NCI-H748 (cell line): ENCODE data around the gene C1QB.
A peak's percentile ranks its signal among the peaks of the same experiment; 100 is the strongest.

ENCODE experiments used
- DNase-seq: peaks from one replicate; lab custom pipeline; 2025; ENCODE audit not compliant: unreplicated experiment; lab: John Stamatoyannopoulos, UW

The C1QB gene

GRCh38 chr1:22633697-22634463 is 19.2 kb upstream of the C1QB start:
- no peak for DNase-seq

DNA sequence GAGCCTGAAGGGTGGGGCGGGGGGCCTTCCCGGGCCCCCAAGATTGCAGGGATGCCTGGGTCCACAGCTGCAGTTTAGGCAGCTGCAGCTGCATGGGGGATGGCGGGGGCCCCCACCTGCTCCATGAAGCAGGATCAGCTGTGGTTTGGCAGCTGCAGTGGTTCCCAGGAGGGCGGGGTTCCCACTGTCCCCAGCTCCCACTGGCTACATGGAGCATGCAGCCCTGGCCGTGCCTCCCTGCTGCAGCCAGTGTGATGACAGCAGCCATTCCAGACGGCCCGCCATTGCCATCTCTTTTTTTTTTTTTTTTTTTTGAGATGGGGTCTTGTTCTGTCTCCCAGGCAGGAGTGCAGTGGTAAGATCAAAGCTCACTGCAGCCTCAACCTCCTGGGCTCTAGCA is 17.6 kb upstream of the C1QB start:
- DNase-seq: peak; percentile 24

DNA sequence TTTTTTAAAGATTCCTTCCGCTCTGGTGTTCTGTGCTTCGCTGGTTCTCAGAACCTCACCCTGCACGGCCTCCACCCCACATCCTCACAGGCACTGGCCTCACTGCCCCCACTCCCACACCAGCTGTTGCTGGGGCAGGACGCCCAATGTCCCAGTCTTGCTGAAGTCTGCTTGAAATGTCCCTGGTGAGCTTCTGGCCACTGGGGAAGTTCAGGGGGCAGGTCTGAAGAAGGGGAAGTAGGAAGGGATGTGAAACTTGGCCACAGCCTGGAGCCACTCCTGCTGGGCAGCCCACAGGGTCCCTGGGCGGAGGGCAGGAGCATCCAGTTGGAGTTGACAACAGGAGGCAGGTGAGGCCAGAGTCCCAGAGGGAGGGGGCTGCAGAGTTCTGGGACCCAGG is 16.7 kb upstream of the C1QB start, which contains the start of gene C1QA:
C1QA (plus strand) TSS at position 276 of the 400 bp plus-strand sequence. CDS start 989 bp downstream, outside the sequence.
- DNase-seq: no peak

DNA sequence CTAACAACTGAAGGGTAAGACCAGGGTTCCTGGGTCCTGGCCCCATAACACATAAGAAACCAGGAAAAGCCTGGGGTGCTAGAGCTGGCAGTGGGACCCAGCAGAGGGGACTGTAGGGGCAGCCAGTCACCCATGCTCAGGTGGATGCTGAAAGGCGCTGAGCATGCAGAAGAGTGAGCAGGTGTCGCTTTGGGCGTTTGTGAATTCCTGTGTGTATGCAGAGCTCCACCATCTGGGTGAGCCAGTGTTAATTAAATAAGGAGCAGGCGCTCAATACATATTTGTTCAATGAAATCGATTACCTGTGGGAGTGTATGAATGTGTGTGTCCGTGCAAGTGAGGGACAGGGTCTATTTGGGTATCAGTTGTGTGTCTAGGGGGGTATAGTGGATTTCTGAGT is 16.1 kb upstream of the C1QB start:
- DNase-seq: peak; percentile 41

DNA sequence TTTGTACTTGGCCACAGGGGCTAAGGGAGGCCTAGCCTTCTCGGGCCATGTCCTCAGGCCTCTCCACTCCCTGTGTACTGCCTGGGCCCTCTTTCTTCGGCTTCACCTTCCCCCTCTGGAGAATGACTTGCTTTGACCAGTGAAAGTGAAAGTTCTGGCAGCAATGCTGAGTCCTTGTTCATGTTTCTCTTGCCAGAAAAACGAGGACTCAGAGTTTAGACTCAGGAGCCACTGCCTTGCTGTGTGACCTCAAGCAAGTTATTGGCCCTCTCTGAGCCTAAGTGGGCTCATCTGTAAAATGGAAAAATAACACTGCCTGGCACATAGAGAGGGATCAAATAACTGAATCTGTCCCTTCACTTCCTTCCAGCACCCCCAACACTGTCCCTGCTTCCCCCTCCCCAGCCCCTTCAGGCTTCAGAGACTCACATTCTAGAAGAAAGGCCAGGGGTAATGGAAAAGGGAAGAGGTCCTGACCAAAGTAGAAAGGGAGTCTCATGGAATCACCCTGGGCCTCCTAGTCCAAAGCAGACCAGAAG is 15.1 kb upstream of the C1QB start:
- no peak for DNase-seq

- DNase-seq: no peak
These were observed 14.4 kb upstream of the C1QB start for GRCh38 chr1:22638476-22639234.

GRCh38 chr1:22639286-22639685 is 13.8 kb upstream of the C1QB start:
- no peak for DNase-seq

DNA sequence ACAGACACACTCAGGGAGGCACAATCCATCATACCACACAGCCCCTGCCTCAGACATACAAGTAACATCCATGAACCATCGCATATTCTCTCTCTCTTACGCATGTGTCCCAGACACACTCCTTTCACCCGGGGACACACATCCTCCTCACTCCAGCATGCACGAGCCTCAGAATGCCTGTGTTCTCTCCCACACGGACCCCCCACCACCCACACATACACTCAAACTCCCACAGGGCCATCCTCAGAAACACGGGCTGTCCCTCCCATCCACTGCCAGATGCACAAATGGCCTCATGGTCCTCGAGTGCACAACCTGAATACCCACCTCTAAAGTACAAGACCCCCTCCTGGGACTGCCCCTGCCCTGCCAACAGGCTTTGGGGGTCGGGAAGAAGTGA is 11.8 kb upstream of the C1QB start:
- no peak for DNase-seq

- DNase-seq: peak; percentile 42
These were observed 11.0 kb upstream of the C1QB start for GRCh38 chr1:22641906-22642636.

DNA sequence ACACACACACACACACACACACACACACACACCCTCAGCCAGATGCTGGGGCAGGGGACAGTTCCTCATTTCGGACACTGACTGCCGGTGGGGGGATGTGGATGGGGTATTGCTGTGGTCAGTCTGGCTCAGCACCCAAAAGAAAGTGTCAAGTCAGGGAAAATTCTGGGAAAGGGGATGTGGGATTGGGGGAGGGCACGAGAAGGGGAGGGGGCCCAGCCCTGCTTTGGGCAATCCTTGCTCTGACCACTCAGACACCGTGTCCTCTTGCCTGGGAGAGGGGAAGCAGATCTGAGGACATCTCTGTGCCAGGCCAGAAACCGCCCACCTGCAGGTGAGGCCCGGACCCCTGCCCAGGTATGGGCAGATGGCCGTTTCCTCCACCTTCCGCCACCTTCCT is 9.7 kb upstream of the C1QB start, which contains the start of gene C1QC:
C1QC (plus strand) TSS at position 253 of the 400 bp plus-strand sequence. CDS start 391 bp downstream, outside the sequence.
- DNase-seq: no peak

GRCh38 chr1:22643928-22644327 is 9.1 kb upstream of the C1QB start:
- DNase-seq: no peak

DNA sequence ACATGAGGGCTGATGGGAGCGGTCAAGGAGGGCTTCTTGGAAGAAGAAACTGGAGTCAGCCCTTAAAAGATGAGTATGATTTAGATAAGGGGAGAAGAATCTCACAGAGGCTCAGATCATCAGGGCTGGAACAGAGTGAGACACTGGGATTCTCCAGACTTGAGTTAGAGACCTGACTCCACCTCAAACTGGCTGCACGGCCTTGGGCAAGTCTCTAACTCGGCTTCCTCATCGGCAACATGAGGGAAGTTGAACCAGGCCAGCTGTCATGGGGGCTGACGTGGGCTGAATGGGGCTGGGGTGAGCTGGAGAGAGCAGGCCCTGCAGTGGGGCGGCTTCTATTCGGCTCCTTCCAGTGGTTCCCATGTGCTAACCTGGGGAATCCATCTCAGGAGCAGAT is 7.1 kb upstream of the C1QB start:
- no peak for DNase-seq

- no peak for DNase-seq
These were observed 6.7 kb upstream of the C1QB start for GRCh38 chr1:22646384-22646783.

GRCh38 chr1:22650089-22650693 is 2.8 kb upstream of the C1QB start:
- DNase-seq: no peak

DNA sequence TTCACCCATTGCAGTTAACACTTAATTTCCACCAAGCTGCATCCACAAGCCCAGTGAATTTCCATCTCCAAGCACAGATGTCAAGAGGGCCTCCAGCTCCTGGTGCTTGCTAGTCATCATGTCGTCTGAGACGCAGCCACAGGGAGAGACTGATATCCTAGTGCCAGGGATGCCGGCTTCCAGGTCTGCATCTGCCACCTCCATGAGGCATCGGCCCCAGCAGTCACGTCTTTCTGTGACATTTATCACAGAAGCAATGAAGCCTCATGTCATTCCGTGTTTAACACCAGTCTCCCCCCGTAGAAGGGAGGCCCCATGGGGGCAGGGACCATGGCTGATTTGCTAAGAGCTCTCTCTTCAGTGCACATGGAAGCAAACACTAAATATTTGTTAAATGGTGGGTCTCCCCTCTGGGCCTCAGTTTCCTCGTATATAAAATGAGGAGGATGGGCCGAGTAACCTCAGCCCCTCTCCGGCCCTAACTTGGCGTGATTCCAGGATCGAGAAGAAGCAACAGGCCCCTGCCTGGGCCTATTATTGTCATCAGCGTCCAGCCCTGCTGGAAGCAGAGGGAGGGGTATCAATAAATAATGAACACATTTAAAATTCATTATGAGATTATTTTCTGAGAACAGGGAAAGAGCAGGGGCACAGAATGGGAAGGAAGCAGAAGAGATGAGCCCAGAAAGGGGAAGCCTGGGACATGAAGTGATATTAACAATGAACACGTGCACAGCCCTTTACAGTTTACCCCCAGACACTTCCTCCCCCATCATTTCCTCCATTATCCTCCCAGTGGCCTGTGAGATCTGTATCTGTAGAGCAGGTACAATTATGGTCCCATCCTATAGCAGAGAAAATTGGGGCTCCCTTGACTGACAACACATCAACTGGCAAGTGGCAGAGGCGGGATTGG is 837 bp upstream of the C1QB start:
- DNase-seq: no peak

GRCh38 chr1:22654692-22655091 is 1.7 kb downstream of the C1QB start:
- DNase-seq: no peak

DNA sequence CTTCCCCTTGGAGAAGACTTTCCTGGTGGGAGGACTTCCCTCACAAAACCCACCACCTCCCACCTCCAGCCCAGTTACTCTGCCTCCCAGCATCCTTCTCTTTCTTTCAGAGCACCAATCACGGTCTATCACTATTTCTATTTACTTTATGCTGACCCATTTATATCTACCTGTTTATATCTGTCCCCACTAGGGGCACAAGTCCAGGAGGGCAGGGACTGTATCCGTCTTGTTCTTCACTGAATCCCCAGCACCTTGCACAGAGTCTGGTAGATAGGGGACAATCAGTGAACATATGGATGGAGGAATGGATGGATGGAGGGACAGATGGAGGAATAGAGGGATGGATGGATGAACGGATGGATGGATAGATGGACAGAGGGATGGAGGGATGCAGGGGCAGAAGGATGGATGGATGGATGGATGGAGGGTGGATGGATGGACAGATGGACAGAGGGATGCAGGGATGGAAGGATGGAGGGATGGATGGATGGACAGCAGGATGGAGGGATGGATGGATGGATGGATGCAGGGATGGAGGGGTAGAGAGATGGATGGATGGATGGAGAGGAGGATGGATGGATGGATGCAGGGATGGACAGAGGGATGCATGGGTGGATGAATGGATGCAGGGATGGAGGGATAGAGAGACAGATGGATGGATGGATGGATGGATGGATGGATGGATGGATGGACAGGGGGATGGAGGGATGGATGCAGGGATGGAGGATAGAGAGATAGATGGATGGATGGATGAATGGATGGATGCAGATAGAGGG is 5.5 kb downstream of the C1QB start:
- no peak for DNase-seq

- DNase-seq: no peak
These were observed 7.7 kb downstream of the C1QB start for GRCh38 chr1:22660716-22661241.

DNA sequence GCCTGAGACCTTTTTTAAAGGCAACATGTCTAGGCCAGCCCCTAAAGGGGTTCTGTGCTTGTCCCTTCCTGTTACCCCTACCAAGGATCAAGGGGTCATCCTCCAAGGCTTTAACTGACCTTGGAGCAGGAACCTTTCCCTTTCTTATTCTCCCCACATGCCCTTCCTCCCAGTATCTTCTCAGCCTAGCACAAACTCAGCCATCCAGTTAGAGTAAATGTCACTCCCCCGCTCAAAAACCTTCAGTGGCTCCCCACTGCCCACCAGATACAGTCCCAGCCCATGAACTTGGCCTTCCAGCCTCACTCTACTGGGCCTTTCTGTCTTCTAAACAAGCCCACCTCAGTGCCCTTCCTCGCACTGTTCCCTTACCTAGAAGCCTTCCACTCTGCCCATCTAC is 8.8 kb downstream of the C1QB start:
- no peak for DNase-seq
